ENCODE measurements around the gene IGFBP2. TPM values are rescaled to one million over a fixed set of nuclear protein-coding genes. Genes with fewer than 3 reads are reported as not detected.

The IGFBP2 gene
- total and polyA plus RNA-seq, 12 donors, result 14.8 to 253 (median 79.4) TPM

DNA sequence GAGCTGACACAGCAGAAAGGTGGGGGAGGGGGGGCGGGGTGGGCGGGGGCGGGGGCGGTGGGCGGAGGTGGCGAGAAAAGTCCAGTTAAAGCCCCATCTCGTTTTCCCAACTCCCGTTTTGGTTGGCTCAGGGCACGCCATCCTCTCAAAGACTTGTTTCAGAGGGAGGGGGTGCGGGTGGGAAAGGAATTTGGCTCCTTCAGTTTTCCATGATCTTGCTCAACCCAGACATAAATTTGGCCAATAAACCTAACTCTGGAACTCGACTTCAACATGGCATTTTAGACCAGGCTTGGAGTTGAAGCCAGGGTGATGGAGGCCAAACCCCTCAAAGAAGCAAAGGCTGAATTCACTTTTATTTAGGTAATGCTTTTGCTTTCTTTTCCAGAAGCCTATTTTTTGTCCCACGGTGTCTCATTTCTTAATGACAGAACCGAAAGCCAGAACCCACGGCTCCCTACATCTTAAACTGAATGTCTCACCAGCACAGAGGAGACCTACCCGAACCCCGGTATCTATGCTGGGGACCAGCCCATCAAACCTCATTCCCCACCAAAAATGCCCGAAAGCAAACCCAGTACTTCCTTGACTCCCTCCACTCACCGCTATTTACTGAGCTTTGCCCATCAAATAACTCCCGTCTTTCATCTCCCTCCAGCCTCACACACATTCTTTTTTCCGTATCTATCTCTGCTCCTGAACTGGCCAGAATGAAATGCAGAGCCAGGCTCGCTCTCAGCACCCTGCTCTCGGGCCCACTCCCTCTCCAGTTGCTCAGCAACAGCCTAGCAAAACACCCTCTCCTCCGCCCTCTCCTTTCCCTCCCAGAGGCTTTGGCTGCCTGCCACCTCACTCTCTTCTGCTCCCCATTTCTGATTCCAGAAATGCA is 57.9 kb downstream of the IGFBP2 start:
- Histone ChIP-seq H3K4me3 (peak overlapping the region in 1 of 4 donors; percentile 59), H3K27ac (peak overlapping the region in 4 of 5 donors; percentile 16 to 79 (median 52)), H3K27me3 (no peaks in the 10 kb centered on the region), H3K9me3 (replicated peaks in 1 of 3) (no peaks in the 10 kb centered on the region), H3K36me3 (replicated peaks in 1 of 2) (peaks cover 0 to 7% of the 10 kb centered on the region in 2 donors), H3K4me1 (replicated peaks in 1 of 2) (peaks cover 14 to 24% of the 10 kb centered on the region in 2 donors)
- intact Hi-C loops (cut with DNase I), result loop anchor here (5.0 to 10.0 kb wide), 2 partner anchors 484 to 1021 kb away; no protein-coding TSS in a partner anchor
- TF ChIP-seq POLR2A (IDR thresholded peaks at IDR 0.05), result peak in 1 of 2 donors; percentile 14
- TF ChIP-seq, protein P1, sequence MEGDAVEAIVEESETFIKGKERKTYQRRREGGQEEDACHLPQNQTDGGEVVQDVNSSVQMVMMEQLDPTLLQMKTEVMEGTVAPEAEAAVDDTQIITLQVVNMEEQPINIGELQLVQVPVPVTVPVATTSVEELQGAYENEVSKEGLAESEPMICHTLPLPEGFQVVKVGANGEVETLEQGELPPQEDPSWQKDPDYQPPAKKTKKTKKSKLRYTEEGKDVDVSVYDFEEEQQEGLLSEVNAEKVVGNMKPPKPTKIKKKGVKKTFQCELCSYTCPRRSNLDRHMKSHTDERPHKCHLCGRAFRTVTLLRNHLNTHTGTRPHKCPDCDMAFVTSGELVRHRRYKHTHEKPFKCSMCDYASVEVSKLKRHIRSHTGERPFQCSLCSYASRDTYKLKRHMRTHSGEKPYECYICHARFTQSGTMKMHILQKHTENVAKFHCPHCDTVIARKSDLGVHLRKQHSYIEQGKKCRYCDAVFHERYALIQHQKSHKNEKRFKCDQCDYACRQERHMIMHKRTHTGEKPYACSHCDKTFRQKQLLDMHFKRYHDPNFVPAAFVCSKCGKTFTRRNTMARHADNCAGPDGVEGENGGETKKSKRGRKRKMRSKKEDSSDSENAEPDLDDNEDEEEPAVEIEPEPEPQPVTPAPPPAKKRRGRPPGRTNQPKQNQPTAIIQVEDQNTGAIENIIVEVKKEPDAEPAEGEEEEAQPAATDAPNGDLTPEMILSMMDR (IDR thresholded peaks at IDR 0.05), result no peak
- peak in 6 of 7 donors; percentile 37 to 88 (median 56) for DNase-seq
- WGBS, 4 donors, result 16 to 21% (median 21%) methylated on average over 21 to 23 of the region's 23 CpGs

DNA sequence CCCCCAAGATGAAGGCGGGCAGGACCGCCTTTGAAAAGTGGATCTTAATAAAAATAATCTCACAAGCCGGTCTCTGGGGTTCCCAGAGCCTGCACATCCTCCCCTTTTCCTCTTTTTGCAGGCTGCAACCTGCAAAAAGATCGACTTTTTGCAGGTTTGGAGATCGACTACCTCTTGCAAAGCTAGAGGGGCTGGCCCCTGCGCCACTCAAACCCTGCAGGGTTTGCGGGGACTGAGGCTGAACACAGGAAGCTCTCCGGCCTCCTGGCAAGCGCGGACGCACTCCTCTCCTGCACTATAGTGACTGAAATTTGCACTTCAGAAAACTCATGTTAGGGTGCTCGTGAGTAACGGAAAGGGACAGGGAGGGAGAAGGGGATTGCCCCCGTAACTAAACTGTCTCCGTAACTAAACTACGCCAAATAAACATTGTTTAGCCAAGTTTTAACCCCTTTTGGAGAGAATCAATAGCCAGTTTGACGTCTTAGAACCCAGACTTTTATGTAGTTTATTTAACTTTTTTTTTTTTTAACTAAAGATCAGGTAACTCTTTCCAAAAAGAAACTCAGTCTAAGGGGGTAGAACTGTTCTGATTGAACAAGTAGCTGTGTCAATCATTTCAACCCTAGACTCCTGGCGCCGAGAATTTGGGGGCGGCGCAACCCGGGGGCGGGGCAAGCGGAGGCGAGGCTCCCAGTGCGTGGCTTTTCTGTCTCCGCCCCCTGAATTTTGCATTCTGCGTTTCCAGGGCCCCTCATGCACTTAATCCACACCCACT is 59.6 kb downstream of the IGFBP2 start:
- Histone ChIP-seq H3K27me3 (no peaks in the 10 kb centered on the region), H3K4me3 (peak overlapping the region in 2 of 4 donors; percentile 24 to 59), H3K9me3 (replicated peaks in 1 of 3) (no peaks in the 10 kb centered on the region), H3K27ac (peak overlapping the region in 4 of 5 donors; percentile 51 to 92 (median 74)), H3K4me1 (replicated peaks in 1 of 2) (peaks cover 14 to 29% of the 10 kb centered on the region in 2 donors), H3K36me3 (replicated peaks in 1 of 2) (peaks cover 0 to 7% of the 10 kb centered on the region in 2 donors)
- 0 to 1% (median 1%) methylated on average over 22 to 28 of the region's 28 CpGs for WGBS, 4 donors
- TF ChIP-seq, protein P1 (IDR thresholded peaks at IDR 0.05), result no peak
- TF ChIP-seq POLR2A (IDR thresholded peaks at IDR 0.05), result no peak
- intact Hi-C loops (cut with DNase I), result loop anchor here (5.0 to 10.0 kb wide), 2 partner anchors 482 to 1019 kb away; no protein-coding TSS in a partner anchor
- DNase-seq, result peak; percentile 64 to 90 (median 73)

DNA sequence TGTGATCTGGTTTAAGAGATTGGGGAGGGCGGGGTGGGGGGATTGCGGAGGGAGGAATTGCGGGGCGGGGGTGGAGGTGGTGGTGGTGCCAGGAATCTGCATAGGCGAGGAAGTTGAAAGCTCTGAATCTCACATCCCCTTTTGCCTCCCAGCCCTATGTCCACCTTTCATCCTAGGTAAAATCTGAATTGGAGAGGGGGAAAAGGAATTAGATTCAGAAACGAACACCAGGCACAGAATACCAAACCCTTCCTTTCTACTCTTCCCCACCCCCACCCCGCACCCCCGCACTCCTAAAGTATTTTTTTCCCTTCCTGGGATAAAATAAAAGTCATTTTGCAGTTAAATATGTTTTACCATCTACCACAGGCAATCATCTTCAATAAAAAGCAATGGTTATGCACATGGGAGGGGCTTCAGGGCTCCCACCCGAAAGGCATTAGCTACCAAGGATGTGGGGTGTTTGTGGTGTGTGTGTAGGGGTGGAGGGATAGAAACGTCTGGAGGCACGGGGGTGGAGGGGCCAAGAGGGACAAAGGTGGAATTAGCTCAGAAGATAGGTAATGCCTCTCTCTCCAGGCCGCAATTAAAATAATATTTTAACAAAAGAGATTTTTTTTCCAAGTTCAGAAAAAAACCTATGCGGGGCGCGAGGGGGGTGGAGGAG is 60.3 kb downstream of the IGFBP2 start:
- 3 to 9% (median 6%) methylated on average over 14 to 15 of the region's 15 CpGs for WGBS, 4 donors
- no peak for DNase-seq
- Histone ChIP-seq H3K4me3 (peak overlapping the region in 2 of 4 donors; percentile 27 to 59), H3K4me1 (replicated peaks in 1 of 2) (peaks cover 21 to 35% of the 10 kb centered on the region in 2 donors), H3K27ac (peak overlapping the region; percentile 18 to 92 (median 51)), H3K27me3 (no peaks in the 10 kb centered on the region), H3K9me3 (replicated peaks in 1 of 3) (no peaks in the 10 kb centered on the region), H3K36me3 (replicated peaks in 1 of 2) (peaks cover 0 to 7% of the 10 kb centered on the region in 2 donors)
- TF ChIP-seq, protein P1 (IDR thresholded peaks at IDR 0.05), result no peak
- no peak for TF ChIP-seq POLR2A (IDR thresholded peaks at IDR 0.05)
- intact Hi-C loops (cut with DNase I), result loop anchor here (5.0 to 10.0 kb wide), 2 partner anchors 481 to 1019 kb away; no protein-coding TSS in a partner anchor

All from adrenal gland (tissue), 12 donors.